HG02588 (cell line): ENCODE data around the gene BRICD5.
A peak's percentile ranks its signal among the peaks of the same experiment; 100 is the strongest.

ENCODE experiments used
- ATAC-seq: cut with Tn5 transposase; IDR thresholded peaks from one replicate; pipeline ENCODE4 v1.9.1; 2021; ENCODE audit warnings: mild to moderate bottlenecking, moderate library complexity; ENCODE audit not compliant: unreplicated experiment

BRICD5 gene

GRCh38 chr16:2237493-2238149 lies 27.0 kb upstream of the BRICD5 start:
- no peak for ATAC-seq

- ATAC-seq, result no peak
Observed at GRCh38 chr16:2237102-2237482, 26.4 kb upstream of the BRICD5 start.

GRCh38 chr16:2236337-2237101 lies 25.9 kb upstream of the BRICD5 start, which contains the start of gene DNASE1L2:
Gene DNASE1L2, plus strand, starts transcription at chr16:2236444. Its CDS starts 373 bp downstream, at chr16:2236817.
- ATAC-seq, result no peak

GRCh38 chr16:2235695-2236336 lies 25.2 kb upstream of the BRICD5 start:
- ATAC-seq, result no peak

GRCh38 chr16:2235234-2235651 lies 24.6 kb upstream of the BRICD5 start:
- no peak for ATAC-seq

- no peak for ATAC-seq
Observed at GRCh38 chr16:2234813-2235170, 24.1 kb upstream of the BRICD5 start.

- ATAC-seq, result no peak
Observed at GRCh38 chr16:2233872-2234812, 23.5 kb upstream of the BRICD5 start.

- no peak for ATAC-seq
Observed at GRCh38 chr16:2233046-2233775, 22.5 kb upstream of the BRICD5 start.

- ATAC-seq, result no peak
Observed at GRCh38 chr16:2232094-2232990, 21.7 kb upstream of the BRICD5 start.

GRCh38 chr16:2231016-2231931 lies 20.6 kb upstream of the BRICD5 start:
- no peak for ATAC-seq

- ATAC-seq, result no peak
Observed at GRCh38 chr16:2230376-2230775, 19.7 kb upstream of the BRICD5 start.

- ATAC-seq, result no peak
Observed at GRCh38 chr16:2229632-2230250, 19.1 kb upstream of the BRICD5 start.

GRCh38 chr16:2229091-2229490 lies 18.4 kb upstream of the BRICD5 start:
- ATAC-seq, result no peak

GRCh38 chr16:2228161-2228824 lies 17.6 kb upstream of the BRICD5 start:
- ATAC-seq, result no peak

GRCh38 chr16:2226918-2227317 lies 16.3 kb upstream of the BRICD5 start:
- no peak for ATAC-seq

- no peak for ATAC-seq
Observed at GRCh38 chr16:2226245-2226793, 15.7 kb upstream of the BRICD5 start.

- peak; percentile 12 for ATAC-seq
Observed at GRCh38 chr16:2223942-2224486, 13.4 kb upstream of the BRICD5 start.
